ENCODE data around the gene SLC38A8. TPM values are rescaled to one million over a fixed set of nuclear protein-coding genes. Genes with fewer than 3 reads are reported as not detected.

SLC38A8 gene
- total RNA-seq, 3 donors from 2014 or later: not detected

DNA sequence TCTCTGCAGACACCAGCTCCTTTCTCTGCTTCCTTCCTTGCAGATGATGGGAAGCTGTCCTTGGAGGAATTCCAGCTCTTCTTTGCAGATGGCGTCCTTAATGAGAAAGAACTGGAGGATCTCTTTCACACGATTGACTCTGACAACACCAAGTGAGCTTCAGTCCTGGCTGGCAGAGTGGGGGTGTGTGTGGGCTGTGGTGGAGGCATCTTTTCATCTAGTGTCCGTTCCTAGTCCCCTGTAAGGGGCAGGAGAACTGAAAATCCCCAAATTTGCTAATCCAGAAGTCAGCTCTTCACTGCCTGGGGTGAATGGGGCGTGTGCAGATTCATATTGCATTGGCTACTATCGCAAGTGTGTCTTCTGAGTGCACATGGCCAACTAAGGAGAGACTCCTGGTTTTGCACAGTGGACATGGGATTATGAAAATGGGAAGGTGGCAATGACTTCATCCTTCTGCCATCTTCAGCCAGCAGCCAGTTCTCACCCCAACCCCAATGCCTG is 64.1 kb downstream of the SLC38A8 start:
- Histone ChIP-seq H3K4me3 (no peak overlapping the region), H3K4me1 (ENCODE audit: low read depth) (no peaks in the 10 kb centered on the region), H3K9me3 (no peaks in the 10 kb centered on the region), H3K36me3 (ENCODE audit: low read depth) (no peaks in the 10 kb centered on the region)
- DNase-seq (no peak), ATAC-seq (no peak)
- TF ChIP-seq, protein P1, sequence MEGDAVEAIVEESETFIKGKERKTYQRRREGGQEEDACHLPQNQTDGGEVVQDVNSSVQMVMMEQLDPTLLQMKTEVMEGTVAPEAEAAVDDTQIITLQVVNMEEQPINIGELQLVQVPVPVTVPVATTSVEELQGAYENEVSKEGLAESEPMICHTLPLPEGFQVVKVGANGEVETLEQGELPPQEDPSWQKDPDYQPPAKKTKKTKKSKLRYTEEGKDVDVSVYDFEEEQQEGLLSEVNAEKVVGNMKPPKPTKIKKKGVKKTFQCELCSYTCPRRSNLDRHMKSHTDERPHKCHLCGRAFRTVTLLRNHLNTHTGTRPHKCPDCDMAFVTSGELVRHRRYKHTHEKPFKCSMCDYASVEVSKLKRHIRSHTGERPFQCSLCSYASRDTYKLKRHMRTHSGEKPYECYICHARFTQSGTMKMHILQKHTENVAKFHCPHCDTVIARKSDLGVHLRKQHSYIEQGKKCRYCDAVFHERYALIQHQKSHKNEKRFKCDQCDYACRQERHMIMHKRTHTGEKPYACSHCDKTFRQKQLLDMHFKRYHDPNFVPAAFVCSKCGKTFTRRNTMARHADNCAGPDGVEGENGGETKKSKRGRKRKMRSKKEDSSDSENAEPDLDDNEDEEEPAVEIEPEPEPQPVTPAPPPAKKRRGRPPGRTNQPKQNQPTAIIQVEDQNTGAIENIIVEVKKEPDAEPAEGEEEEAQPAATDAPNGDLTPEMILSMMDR (IDR thresholded peaks at IDR 0.05): no peak
- intact Hi-C loops (cut with DNase I, micrococcal nuclease): no loop called here

DNA sequence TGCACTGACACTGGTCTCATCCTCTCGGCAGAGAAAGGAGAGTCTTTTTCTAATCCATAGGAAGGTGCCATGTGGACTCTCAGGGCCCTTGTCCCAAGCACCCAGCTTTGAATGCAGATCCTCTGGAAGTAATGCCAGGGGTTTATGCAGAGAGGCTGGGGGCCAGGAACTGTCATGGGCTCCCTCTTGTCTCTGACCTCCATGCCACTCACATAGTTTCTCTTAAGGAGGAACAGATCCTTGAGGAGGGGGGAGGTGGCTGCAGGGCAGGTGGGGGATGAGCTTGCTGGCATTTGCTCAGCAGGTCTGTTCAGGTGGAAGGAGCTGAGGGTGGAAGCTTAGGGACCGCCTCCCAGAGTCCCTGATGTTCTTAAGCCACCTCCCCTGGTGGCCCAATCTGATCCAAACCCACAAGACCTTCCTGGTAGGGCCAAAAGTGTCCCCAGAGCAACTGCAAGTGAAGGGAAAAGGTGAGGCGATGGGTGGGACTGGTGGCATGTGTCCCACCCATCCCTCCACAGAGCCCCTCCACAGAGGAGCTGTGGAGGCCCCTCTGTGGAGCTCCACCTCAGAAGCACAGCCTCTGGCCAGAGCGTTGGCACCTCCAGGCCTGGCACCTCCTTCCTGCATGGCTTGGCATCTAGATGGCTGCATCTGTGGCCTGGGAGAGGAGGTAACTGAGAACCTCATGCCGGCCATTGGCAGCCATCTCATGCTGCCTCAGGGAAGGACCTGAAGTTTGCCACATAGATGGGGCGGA is 65.4 kb downstream of the SLC38A8 start:
- DNase-seq (no peak), ATAC-seq (no peak)
- H3K4me1 ChIP-seq (ENCODE audit: low read depth): no peaks in the 10 kb centered on the region
- intact Hi-C loops (cut with DNase I, micrococcal nuclease): no loop called here
- no peak overlapping the region for H3K4me3 ChIP-seq
- H3K9me3 ChIP-seq: no peaks in the 10 kb centered on the region
- TF ChIP-seq, protein P1 (IDR thresholded peaks at IDR 0.05): no peak
- H3K36me3 ChIP-seq (ENCODE audit: low read depth): no peaks in the 10 kb centered on the region

DNA sequence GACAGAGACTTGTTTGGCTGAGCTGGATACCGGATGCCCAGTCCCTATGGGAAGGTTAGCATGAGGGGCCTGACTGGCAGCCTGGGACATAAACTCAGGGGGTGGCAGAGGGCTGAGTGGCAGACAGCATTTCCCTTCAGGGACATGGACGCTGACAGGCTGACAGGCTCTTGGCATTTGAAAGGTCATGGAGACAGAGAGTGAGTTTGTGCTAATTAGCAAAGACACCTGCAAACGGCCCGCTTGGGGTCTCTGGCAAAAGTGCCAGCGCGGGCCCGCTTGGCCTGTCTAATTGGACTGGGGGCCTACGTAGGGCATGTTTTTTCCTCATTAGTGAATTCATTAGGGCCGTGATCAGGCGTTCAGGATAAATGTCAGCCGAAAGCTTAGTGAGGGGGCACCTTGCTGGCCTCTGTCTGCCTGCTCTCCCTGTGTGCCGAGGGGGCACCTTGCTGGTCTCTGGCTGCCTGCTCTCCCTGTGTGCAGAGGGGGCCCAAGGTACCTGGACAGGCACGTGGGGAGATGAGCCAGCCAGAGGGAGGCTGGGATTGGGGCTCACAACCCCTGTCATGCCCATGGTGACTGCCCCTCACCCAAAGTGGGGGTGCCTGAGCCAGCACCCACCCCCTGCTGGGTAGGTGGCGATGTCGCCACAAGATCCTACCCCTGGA is 66.9 kb downstream of the SLC38A8 start:
- H3K9me3 ChIP-seq: no peaks in the 10 kb centered on the region
- intact Hi-C loops (cut with DNase I, micrococcal nuclease): no loop called here
- TF ChIP-seq, protein P1 (IDR thresholded peaks at IDR 0.05): no peak
- no peaks in the 10 kb centered on the region for H3K4me1 ChIP-seq (ENCODE audit: low read depth)
- DNase-seq: no peak
- ATAC-seq: no peak
- H3K4me3 ChIP-seq: no peak overlapping the region
- H3K36me3 ChIP-seq (ENCODE audit: low read depth): no peaks in the 10 kb centered on the region

DNA sequence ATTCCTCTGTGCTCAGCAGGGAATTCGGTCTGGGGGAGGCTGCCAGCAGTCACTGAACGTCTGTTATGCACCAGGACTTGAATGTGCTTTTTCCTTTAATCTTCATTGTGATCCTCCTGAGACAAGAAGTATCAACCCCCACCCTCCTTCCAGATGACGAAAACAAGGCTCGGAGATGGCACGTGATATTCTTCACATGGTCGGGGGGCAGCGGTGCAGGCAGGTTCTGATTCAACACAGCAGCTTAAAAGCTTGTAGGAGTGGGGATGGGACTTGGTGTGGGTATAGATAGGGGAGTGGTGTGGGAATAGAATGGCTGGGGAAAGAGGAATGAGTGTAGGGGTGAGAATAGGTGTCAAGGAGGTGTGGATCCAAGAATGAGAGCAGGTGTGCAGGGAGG is 68.1 kb downstream of the SLC38A8 start:
- Histone ChIP-seq H3K4me3 (no peak overlapping the region), H3K36me3 (ENCODE audit: low read depth) (no peaks in the 10 kb centered on the region), H3K9me3 (no peaks in the 10 kb centered on the region), H3K4me1 (ENCODE audit: low read depth) (no peaks in the 10 kb centered on the region)
- no peak for ATAC-seq
- intact Hi-C loops (cut with DNase I, micrococcal nuclease): no loop called here
- TF ChIP-seq, protein P1 (IDR thresholded peaks at IDR 0.05): no peak
- no peak for DNase-seq

DNA sequence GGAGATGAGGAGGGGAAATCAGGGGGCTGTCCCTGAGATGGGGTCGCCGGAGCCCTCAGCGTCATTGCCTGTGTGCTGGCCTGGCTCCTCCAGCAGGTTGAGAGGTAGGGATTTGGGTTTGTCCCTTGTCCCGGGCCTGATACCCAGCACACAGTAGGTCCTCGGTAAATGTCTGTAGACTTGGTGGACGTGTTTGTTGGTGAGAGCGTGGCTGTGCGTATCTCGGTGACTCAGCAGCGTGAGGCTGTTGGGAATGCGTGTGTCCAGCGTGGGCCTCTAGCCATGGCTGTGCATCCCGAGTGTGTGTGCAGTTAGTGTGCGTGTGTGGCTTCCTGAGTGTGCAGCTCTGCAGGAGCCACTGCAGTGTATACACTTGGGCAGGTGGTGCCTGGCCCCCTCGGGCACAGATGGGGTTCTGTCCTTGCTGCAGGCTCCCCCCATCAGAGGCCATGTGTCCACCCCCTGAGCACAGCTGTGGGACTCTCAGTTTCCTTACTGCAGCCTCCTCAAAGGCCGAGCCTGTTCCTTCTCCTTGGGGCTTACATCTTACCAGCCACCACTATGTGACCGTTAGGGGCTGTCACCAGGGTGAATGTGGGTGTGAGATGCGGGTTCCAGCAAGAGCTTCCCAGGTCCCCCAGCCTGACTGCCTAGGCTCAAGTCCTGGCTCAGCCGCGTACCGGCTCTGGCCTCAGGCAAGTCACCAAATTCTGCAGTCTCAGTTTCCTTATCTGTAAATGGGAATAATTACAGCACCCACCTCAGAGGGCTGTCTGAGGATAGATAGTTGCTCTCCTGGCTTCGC is 68.8 kb downstream of the SLC38A8 start:
- intact Hi-C loops (cut with DNase I, micrococcal nuclease): no loop called here
- TF ChIP-seq, protein P1 (IDR thresholded peaks at IDR 0.05): no peak
- ATAC-seq: no peak

More for the DNA sequence above, 68.8 kb downstream of the SLC38A8 start:
- no peaks in the 10 kb centered on the region for H3K9me3 ChIP-seq
- H3K36me3 ChIP-seq (ENCODE audit: low read depth): no peaks in the 10 kb centered on the region
- no peaks in the 10 kb centered on the region for H3K4me1 ChIP-seq (ENCODE audit: low read depth)
- no peak for DNase-seq
- H3K4me3 ChIP-seq: no peak overlapping the region
